Stimulated activated CD4-positive, alpha-beta T cell treated with anti-CD3 and anti-CD28 coated beads, Interleukin-1b, Interleukin-23, amount 100 ng/mL, for 4 hours (primary cell): ENCODE measurements around the gene EGLN2.
A peak's percentile ranks its signal among the peaks of the same experiment; 100 is the strongest.
"Not testable (repeated sequence)": the region's sequence is repeated elsewhere in the genome, so short reads cannot be mapped to it uniquely, and the experiment has no call there.

Experiments
- DNase-seq, 2 donors: peaks; one replicate each; pipeline ENCODE4 v3.0.0-alpha.2; 2020; ENCODE audit warnings: low read depth in 2 of 2

Gene EGLN2

DNA sequence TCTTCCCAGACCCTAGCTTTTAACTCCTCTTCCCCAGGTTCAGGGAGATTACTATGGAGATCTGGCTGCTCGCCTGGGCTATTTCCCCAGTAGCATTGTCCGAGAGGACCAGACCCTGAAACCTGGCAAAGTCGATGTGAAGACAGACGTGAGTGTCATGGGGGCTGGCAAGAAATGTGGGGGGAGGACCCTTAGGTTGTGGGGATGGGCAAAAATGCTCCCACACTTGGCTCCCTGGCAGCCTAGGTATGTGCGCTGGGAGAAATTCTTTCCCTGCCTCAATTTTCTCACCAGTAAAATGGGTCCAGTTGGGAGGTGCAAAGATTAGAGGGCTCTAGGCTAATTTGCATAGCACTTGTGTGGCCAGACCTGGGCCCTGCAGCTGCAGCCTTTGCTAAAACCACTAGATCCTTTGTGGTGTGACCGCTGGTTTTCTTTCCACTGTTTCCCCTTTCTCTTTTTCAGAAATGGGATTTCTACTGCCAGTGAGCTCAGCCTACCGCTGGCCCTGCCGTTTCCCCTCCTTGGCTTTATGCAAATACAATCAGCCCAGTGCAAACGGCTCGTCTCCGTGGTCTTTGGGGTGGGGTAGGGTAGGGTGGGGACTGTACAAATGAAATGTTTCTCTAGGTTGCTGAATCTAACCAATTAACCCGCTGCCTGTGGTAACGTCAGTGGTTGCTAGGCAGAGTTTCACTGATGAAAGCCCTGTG, 21.9 kb upstream of the EGLN2 start:
- peak; percentile 66 to 81 for DNase-seq

DNA sequence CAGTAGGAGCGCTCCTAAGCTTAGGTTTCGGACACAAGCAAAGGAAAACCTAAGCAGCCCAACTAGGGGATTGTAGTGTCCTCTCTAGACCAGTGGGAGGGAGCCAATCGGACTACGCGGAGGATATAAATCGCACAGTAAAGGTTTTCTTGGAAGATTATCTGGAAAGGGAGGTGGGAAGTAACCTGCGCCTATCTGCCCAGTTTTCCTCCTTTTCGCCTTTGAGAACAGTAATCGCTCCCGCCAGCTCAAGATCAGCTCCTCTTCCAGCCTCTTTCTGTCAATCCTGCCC, 21.4 kb upstream of the EGLN2 start:
- no peak for DNase-seq

DNA sequence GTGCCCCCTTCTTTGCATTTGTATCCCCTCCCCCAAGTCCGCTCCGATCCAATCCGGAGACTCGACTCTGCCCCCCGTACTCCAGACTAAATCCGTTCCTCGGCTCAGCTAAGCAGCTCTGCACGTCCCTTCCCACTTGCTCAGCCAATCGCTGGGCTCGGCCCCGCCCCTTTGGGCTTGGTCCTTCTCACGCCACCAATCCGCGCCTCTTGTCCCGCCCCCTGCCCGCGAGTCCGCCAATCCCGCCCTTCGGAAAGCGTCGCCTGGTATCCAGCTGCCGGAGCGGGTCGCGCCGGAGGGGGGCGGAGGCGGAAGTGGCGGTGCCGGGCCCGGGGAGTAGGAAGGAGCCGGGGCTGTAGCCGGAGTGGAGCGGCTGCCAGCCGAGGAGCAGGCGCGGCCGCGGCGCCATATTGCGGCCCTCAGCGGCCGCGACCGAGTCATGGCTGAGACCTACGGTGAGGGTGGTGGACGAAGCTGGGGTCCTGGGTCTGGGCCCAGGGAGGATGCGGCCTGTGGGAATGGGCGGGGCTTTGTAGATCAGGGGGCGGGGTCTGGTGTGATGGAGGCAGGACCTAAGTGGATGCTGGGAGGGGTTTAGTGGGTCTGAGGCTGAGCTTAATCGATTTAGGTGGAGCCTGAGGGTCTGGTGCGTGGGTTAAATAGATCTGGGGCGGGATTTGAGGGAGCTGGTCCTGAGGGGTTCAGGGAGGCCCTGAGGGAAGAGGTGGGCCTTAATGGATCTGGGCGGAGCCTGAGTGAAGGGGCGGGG, 20.9 kb upstream of the EGLN2 start, which contains the start of gene RAB4B:
TSS of gene RAB4B (plus strand) at position 311 of the 769 bp plus-strand sequence. CDS start at position 440, 129 bp downstream.
- DNase-seq, result peak; percentile 99

DNA sequence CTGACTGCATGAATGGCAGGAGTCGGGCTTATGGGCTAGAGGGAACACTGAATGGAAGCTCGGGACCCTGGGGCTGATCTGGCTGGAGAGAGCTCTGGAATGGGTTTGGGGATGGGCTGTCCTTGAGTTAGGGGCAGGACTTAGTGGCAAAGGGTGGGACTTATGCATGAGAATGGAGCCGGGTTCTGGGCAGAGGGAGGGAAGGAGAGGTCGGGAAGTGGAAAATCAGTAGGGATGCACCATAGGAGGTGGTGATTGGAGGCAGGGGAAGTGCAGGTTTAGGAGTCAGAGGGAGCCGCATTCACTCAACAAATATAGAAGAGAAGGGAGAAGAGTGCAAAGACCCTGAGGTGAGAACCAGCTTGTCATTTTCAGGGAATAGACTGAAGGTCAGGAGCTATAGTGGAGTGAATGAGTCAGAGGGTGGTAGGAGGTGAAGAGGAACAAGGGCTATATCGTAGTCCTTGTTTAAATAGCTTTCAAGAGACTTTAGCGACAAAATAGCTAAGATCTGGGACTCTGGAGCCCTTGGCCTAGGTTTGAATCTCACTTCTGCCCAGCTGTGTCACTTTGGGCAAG, 20.2 kb upstream of the EGLN2 start:
- no peak for DNase-seq

DNA sequence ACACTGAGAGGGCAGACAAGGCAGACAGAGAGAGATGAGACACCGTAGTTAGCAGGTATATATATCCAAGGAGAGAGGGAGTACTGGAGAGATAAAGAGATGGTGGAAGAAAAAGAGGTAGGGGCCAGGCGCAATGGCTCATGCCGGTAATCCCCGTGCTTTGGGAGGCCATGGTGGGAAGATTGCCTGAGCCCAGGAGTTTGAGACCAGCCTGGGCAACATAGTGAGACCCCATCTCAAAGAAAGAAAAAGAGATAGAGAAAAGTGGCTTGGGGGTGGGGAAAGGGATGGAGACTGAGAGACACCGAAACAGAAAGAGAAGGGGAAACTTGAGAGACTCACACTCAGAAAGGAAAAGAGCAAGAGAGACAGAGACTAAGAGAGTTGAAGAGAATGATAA, 18.4 kb upstream of the EGLN2 start:
- DNase-seq, result no peak

DNA sequence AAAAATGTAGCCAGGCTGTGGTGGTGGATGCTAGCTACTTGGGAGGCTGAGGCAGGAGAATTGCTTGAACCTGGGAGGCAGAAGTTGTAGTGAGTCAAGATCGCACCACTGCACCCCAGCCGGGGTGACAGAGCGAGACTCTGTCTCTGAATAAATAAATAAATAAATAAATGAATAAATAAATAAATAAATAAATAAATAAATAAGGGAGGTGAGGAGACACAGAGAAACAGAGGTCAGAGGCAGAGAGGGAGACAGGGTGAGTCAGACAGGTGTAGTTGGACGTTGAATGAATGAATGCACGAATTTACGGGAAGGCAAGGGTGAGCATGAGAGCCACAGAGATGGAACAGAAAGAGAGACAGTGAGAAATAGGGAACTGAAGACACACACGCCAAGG, 17.9 kb upstream of the EGLN2 start:
- DNase-seq, result no peak

DNA sequence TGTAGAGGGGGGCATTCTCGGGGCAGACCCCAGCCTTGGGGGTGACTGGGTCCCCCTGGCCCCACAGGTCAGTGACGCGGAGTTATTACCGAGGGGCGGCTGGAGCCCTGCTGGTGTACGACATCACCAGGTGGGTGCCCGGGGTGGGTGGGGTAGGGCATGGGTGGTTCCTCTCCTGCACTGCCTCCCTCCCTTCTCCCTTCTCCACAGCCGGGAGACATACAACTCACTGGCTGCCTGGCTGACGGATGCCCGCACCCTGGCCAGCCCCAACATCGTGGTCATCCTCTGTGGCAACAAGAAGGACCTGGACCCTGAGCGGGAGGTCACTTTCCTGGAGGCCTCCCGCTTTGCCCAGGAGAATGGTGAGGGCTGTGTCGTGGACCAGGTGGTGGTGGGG, 15.3 kb upstream of the EGLN2 start:
- no peak for DNase-seq

DNA sequence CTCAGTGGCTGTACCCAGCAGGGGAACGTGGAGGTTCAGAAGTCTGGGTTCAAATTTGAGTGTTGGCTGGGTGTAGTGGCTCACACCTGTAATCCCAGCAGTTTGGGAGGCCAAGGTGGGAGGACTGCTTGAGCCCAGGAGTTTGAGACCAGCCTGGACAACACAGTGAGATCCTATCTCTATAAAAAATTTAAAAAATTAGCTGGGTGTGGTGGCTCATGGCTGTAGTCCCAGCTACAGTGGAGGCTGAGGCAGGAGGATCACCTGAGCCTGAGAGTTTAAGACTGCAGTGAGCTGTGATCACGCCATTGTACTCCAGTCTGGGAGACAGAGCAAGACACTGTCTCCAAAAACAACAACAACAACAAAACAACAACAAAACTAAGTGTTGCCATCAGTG, 14.8 kb upstream of the EGLN2 start:
- DNase-seq, result not testable (repeated sequence)

DNA sequence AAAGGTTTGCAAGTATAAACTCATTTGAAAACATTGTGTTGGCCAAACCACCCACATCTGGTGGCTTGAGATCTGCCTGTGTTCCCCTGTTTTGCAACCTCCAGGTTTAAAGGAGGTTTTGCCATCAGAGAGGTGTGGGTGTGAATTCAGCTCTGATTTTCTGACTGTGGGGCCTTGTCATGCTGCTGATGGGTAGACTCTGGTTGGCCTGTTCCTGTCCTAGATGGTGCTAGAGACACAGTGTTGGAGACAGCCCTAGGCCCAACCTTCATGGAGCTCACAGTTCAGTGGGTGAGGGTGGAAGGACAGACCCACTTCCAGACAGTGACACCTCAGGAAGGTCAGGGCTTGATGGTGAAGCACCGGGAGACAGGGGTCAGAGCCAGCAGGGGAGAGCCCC, 13.5 kb upstream of the EGLN2 start:
- no peak for DNase-seq

DNA sequence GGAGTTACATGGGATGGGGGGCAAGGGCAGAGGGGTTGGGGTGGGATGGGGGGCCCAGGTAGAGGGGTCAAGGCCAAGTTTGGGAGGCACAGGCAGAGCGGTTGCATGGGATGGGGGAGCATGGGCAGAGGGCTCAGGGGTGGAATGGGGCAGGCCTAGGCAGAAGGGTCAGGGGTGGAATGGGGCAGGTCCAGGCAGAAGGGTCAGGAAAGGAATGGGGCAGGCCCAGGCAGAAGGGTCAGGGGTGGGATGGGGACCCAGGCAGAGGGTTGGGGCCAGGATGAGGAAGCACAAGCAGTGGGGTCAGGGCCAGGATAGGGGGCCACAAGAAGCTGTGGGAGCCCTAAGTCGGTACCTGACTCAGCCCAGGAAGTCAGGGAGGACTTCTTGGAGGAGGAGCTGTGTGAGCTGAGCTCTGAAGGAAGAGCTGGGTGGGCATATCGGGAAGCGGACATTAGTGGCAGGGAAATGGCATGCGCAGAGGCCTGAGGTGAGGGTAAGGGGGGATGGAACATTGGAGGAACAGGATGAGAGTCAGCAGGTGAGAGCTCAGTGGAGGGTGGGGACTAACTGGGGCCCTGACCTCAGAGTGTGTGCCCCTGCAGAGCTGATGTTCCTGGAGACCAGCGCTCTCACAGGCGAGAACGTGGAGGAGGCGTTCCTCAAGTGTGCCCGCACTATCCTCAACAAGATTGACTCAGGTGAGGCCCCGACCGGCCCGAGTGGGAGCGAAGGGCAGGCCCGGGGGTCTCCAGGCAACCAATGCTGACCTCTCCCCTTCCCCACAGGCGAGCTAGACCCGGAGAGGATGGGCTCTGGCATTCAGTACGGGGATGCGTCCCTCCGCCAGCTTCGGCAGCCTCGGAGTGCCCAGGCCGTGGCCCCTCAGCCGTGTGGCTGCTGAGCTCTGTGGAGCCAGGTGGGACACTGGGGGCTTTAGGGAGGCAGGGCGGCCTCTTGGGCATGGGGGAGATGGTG, 12.6 kb upstream of the EGLN2 start:
- DNase-seq, result no peak

DNA sequence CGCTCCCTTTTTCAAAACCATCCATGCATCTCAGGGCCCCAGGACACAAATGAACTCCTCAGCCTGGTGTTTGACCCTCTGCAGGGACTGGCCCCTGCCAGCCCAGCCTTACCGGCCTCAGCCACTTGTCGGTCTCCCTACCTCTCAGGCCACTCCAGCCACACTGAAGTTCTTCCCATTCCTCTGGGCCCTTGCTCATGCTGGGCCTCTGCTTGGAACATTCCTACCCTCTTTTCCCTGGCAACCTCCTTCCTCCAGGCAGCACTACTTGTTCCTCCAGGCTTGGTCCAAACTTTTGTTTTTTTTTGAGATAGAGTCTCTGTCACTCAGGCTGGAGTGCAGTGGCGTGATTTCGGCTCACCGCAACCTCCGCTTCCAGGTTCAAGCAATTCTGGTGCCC, 7.6 kb upstream of the EGLN2 start:
- no peak for DNase-seq

DNA sequence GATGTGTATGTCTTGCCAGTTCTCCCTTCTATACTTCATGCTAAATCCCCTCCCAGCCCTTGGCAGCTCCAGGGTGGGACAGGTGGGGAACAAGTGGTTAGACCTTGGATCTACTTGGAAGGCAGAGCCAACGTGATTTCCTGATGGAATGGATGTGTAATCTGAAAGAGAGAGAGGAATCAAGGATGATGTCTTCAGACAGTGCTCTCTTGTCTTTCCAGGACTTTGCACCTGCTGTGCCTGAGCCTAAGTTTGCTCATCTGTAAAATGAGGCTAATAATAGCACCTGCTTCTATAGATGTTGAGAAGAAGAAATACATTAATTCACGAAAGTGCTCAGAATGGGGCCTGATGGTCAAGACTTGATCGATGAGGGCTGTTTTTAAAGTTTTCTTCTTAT, 7.0 kb upstream of the EGLN2 start:
- DNase-seq, result no peak

DNA sequence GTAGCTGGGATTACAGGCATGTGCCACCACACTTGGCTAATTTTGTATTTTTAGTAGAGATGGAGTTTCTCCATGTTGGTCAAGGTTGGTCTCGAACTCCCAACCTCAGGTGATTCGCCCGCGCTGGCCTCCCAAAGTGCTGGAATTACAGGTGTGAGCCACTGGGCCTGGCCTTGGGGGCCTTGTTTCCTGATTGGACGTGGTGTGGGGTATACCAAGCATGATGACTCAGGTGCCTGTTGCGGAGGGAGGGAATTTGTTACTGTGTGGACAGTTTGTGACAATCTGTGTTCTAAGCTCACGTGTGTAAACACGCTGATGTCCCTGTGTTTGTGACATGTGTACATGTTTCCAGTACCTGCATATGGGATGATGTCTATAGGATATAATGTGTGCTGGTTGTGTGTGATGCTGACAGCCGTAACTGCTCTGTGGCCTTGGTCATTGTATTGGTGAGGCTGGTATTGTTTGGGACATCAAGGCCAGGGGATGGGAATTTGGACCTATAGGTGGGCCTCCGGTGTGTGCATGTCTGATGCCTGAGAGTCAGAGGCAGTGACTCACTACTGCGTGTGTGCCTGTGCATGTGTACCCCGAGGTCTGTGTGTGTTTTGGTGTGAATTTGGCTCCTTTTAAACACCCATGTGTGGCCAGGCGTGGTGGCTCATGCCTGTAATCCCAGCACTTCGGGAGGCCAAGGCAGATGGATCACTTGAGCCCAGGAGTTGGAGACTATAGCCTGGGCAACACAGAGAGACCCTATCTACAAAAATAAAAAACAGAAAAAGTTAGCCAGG, 1.6 kb upstream of the EGLN2 start:
- DNase-seq, result no peak

DNA sequence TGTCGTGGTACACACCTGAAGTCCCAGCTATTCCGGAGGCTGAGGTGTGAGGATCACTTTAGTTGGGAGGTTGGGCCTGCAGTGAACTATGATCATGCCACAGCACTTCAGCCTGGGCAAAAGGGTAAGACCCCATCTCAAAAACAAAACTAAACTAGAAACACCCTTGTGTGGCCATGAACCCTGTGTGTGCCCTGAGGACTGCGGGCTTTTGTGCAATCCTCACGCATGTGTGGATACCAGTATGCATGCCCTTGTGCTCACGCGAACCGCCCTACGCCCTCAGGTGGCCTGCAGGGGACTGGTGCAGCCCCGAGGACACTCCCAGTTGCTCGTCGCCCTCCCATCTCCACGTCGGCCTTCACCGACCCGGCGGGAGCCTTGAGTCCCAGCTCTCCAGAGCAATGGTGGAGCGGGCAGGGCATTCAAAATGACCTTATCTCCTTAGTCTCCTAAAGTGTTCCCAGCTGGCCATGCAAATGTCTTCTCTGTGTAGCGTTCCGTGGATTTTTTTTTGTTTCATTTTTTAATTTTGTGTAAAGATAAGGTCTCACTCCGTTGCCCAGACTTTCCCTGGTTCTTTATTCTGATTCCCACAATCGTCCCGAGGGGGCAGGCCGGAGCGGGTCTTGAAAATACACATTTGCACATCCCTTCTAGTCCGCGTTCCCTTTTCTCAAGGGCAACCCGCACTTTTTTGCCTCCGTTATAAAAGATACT, 868 bp upstream of the EGLN2 start:
- DNase-seq, result peak in 1 of 2 donors; percentile 39

DNA sequence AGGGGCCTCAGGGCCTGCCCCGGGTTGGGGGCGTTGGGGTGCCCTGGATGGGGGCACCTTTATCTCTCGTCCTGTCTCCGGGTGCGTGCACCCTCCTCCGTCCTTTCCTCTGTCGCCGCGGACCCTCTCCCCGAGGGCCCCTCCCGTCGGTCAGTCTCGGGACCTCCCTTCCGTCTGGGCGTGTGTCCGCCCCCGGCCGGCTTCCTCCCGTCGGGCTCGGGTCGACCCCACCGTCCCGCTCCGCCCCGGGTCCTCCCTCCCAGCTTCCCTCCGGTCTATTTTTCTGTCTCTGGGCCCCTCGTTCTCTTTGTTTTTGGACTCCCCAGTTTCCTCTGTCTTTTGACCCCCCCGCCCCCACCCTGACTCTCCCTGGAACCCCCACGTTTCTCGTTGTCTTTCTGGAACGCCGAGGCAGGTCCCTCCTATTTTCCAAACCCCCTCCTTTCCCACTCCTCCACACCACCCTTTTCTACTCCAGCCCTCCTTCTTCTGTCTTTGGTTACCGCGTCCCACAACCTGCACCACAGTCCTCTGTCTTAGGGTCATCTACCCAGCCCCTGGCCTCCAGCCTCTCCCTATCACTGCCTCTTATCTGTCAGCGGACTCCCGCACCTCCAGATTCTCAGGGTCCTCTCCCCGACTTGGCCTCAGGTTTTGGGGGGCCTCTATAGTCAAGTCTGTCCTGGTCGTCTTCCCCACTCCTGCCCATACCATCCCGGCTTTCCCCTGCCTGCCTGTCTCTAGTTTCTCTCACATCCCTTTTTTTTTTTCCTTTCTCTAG, 757 bp downstream of the EGLN2 start:
- no peak for DNase-seq

DNA sequence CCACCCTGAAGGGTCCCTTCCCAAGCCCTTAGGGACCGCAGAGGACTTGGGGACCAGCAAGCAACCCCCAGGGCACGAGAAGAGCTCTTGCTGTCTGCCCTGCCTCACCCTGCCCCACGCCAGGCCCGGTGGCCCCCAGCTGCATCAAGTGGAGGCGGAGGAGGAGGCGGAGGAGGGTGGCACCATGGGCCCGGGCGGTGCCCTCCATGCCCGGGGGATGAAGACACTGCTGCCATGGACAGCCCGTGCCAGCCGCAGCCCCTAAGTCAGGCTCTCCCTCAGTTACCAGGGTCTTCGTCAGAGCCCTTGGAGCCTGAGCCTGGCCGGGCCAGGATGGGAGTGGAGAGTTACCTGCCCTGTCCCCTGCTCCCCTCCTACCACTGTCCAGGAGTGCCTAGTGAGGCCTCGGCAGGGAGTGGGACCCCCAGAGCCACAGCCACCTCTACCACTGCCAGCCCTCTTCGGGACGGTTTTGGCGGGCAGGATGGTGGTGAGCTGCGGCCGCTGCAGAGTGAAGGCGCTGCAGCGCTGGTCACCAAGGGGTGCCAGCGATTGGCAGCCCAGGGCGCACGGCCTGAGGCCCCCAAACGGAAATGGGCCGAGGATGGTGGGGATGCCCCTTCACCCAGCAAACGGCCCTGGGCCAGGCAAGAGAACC, 1.5 kb downstream of the EGLN2 start:
- DNase-seq, result no peak

DNA sequence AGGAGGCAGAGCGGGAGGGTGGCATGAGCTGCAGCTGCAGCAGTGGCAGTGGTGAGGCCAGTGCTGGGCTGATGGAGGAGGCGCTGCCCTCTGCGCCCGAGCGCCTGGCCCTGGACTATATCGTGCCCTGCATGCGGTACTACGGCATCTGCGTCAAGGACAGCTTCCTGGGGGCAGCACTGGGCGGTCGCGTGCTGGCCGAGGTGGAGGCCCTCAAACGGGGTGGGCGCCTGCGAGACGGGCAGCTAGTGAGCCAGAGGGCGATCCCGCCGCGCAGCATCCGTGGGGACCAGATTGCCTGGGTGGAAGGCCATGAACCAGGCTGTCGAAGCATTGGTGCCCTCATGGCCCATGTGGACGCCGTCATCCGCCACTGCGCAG, 2.0 kb downstream of the EGLN2 start:
- DNase-seq, result no peak

DNA sequence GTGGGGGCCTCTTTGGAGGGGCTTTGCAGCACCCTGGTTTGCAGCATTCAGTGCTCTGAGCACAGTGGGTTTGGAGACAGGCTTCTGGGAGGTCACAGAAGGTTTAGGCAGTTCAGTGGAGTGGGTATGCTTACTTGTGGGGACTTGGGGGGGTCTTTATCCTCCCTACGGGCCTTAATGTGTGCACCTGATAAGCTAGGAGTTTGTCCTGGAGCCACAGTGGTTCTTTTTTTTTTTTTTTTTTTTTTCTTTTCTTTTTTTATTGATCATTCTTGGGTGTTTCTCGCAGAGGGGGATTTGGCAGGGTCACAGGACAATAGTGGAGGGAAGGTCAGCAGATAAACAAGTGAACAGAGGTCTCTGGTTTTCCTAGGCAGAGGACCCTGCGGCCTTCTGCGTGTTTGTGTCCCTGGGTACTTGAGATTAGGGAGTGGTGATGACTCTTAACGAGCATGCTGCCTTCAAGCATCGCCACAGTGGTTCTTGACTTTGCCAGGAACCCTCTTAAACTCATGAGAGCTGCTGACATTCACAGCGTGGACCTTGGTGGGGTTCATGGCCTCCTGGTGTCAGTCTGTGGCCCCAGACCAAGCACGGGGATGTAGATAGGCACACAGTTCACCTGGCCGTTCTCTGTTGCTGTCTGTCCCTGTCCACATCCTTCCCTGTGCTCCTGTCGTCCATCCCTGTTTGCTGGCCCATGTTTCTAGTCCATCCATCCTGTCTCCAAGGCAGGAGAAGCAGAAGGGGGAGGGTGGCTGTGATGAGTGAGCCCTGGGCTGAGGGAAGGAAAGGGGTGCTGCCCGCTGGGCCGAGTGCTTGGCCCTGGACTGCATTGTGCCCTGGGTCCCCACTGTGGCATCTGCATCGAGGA, 2.7 kb downstream of the EGLN2 start:
- no peak for DNase-seq
